H1 (cell line): ENCODE measurements around the gene LRRC41. TPM values are rescaled to one million over a fixed set of nuclear protein-coding genes. Genes with fewer than 3 reads are reported as not detected.

Experiments
- CTCF ChIA-PET: fragments of 300-600 bp; sonication (Branson Sonifier 250); formaldehyde crosslinking; loops from one replicate; lab custom pipeline; 2021; ENCODE audit not compliant: partially characterized antibody; lab: Charles Lee
- POLR2A ChIA-PET: fragments of 300-600 bp; sonication (Branson Sonifier 250); formaldehyde crosslinking; loops from one replicate; lab custom pipeline; 2021; ENCODE audit warnings: inconsistent platforms; ENCODE audit not compliant: partially characterized antibody; lab: Charles Lee
- DNase-seq, 2 experiments: peaks; one replicate each; pipeline versions ENCODE4 v3.0.0 to v3.0.0-alpha.2; 2010 to 2022; ENCODE audit warnings: low spot score in 2 of 2, low read depth in 1 of 2, mixed read lengths in 1 of 2
- FAIRE-seq: peaks from 2 replicates; lab custom pipeline; 2011; peaks lifted over from hg19 to GRCh38; lab: Jason Lieb, UNC
- H2AFZ ChIP-seq: 2 replicates; pipeline ENCODE4 v1.8.1; 2012; ENCODE audit warnings: low read length, inconsistent platforms
- H2AK5ac ChIP-seq: 2 replicates; pipeline ENCODE4 v1.6.1; 2013; ENCODE audit warnings: low read depth, low read length
- H2BK120ac ChIP-seq: replicated peaks from 2 replicates; pipeline ENCODE3; 2013; ENCODE audit warnings: low read depth, low read length, inconsistent platforms
- H2BK12ac ChIP-seq: 2 replicates; pipeline ENCODE4 v1.6.1; 2013; ENCODE audit warnings: low read depth, low read length
- H2BK15ac ChIP-seq: 2 replicates; pipeline ENCODE4 v1.6.1; 2013; ENCODE audit warnings: low read length
- H2BK20ac ChIP-seq: 2 replicates; pipeline ENCODE4 v1.6.1; 2013; ENCODE audit warnings: low read length
- H2BK5ac ChIP-seq: 2 replicates; pipeline ENCODE4 v1.6.1; 2013; ENCODE audit warnings: low read depth, low read length
- H3K14ac ChIP-seq: 2 replicates; pipeline ENCODE4 v1.6.1; 2013; ENCODE audit warnings: inconsistent platforms; ENCODE audit not compliant: insufficient read length
- H3K18ac ChIP-seq: 2 replicates; pipeline ENCODE4 v1.6.1; 2013; ENCODE audit warnings: low read length; ENCODE audit errors: extremely low read depth
- H3K23ac ChIP-seq: 2 replicates; pipeline ENCODE4 v1.6.1; 2013; ENCODE audit warnings: inconsistent platforms; ENCODE audit not compliant: insufficient read length
- H3K23me2 ChIP-seq: 2 replicates; pipeline ENCODE4 v1.6.1; 2013; ENCODE audit warnings: low read depth, low read length
- H3K27ac ChIP-seq: 2 replicates; pipeline ENCODE4 v1.6.1; 2011; ENCODE audit warnings: low read depth, low read length, inconsistent platforms
- H3K27me3 ChIP-seq, 4 experiments: replicated peaks in 1 of 4; 1 replicate in 1 of 4; 2 replicates in 3 of 4; pipeline versions ENCODE4 v1.6.1 to v1.8.1; 2011 to 2013; ENCODE audit warnings: low read length in 3 of 4, mild to moderate bottlenecking in 3 of 4, inconsistent platforms in 2 of 4, mixed read lengths in 2 of 4, moderate library complexity in 1 of 4; ENCODE audit not compliant: control insufficient read depth in 3 of 4, insufficient read depth in 3 of 4; ENCODE audit errors: extremely low read depth in 1 of 4
- H3K36me3 ChIP-seq, 4 experiments: 2 replicates each; pipeline versions ENCODE4 v1.6.1 to v1.8.1; 2011 to 2013; ENCODE audit warnings: mild to moderate bottlenecking in 4 of 4, low read length in 3 of 4, moderate library complexity in 2 of 4, control low read depth in 1 of 4, inconsistent platforms in 1 of 4; ENCODE audit not compliant: insufficient read depth in 4 of 4, control insufficient read depth in 2 of 4
- H3K4ac ChIP-seq: replicated peaks from 2 replicates; pipeline ENCODE3; 2013; ENCODE audit warnings: low read length, low read depth, mixed read lengths, inconsistent platforms; ENCODE audit not compliant: insufficient read length
- H3K4me1 ChIP-seq, 4 experiments: replicated peaks in 1 of 4; 1 replicate in 1 of 4; 2 replicates in 3 of 4; pipeline versions ENCODE4 v1.6.1 to v1.8.1; 2011 to 2013; ENCODE audit warnings: low read length in 3 of 4, inconsistent platforms in 2 of 4, mixed read lengths in 1 of 4; ENCODE audit not compliant: insufficient read depth in 4 of 4, control insufficient read depth in 3 of 4
- H3K4me2 ChIP-seq, 2 experiments: 2 replicates each; pipeline versions ENCODE4 v1.6.1 to v1.8.1; 2011 to 2013; ENCODE audit warnings: low read depth in 2 of 2, low read length in 2 of 2, control low read depth in 1 of 2, inconsistent platforms in 1 of 2, mild to moderate bottlenecking in 1 of 2; ENCODE audit not compliant: insufficient read depth in 1 of 2
- H3K4me3 ChIP-seq, 4 experiments: fragments of 200-600, 300-600 bp in 1 of 4; sonication (generic), shearing (Covaris generic), sonication (Bioruptor Twin) in 1 of 4; 2 replicates each; pipeline versions ENCODE4 v1.5.1 to v1.8.1; 2011 to 2016; ENCODE audit warnings: low read length in 4 of 4, low read depth in 3 of 4, control low read depth in 2 of 4, inconsistent platforms in 2 of 4, mild to moderate bottlenecking in 2 of 4, mixed read lengths in 1 of 4, moderate library complexity in 1 of 4; ENCODE audit not compliant: insufficient read depth in 2 of 4; ENCODE audit errors: extremely low read depth in 1 of 4
- H3K56ac ChIP-seq: replicated peaks from 2 replicates; pipeline ENCODE3; 2013; ENCODE audit warnings: low read depth, mild to moderate bottlenecking, mixed read lengths, low read length, inconsistent platforms; ENCODE audit not compliant: insufficient read length
- H3K79me1 ChIP-seq: 2 replicates; pipeline ENCODE4 v1.6.1; 2013; ENCODE audit warnings: low read depth, low read length, control low read depth
- H3K79me2 ChIP-seq, 2 experiments: 2 replicates each; pipeline versions ENCODE4 v1.6.1 to v1.8.1; 2012 to 2013; ENCODE audit warnings: low read length in 2 of 2, mild to moderate bottlenecking in 2 of 2, inconsistent platforms in 1 of 2; ENCODE audit not compliant: insufficient read depth in 2 of 2, control insufficient read depth in 1 of 2
- H3K9ac ChIP-seq, 4 experiments: replicated peaks in 1 of 4; 1 replicate in 1 of 4; 2 replicates in 3 of 4; pipeline versions ENCODE4 v1.6.1 to v1.8.1; 2011 to 2013; ENCODE audit warnings: low read depth in 3 of 4, low read length in 3 of 4, control low read depth in 2 of 4, mild to moderate bottlenecking in 2 of 4, moderate library complexity in 2 of 4, inconsistent platforms in 1 of 4; ENCODE audit errors: extremely low read depth in 1 of 4
- H3K9me3 ChIP-seq, 2 experiments: 2 replicates each; pipeline versions ENCODE4 v1.6.1 to v1.8.1; 2012 to 2013; ENCODE audit warnings: mild to moderate bottlenecking in 2 of 2, moderate library complexity in 2 of 2, control low read depth in 1 of 2, inconsistent platforms in 1 of 2, low read depth in 1 of 2, low read length in 1 of 2, mixed read lengths in 1 of 2; ENCODE audit not compliant: insufficient read depth in 2 of 2
- H4K20me1 ChIP-seq, 2 experiments: replicated peaks in 1 of 2; 2 replicates each; pipeline versions ENCODE3 to v1.8.1; 2011 to 2013; ENCODE audit warnings: inconsistent platforms in 2 of 2, low read length in 2 of 2, mild to moderate bottlenecking in 1 of 2; ENCODE audit not compliant: insufficient read depth in 2 of 2, control insufficient read depth in 1 of 2
- H4K5ac ChIP-seq: 2 replicates; pipeline ENCODE4 v1.6.1; 2013; ENCODE audit warnings: low read length, low read depth, mixed read lengths, inconsistent platforms; ENCODE audit not compliant: insufficient read length
- H4K8ac ChIP-seq: 2 replicates; pipeline ENCODE4 v1.8.0; 2013; ENCODE audit warnings: mild to moderate bottlenecking, moderate library complexity, low read length, inconsistent platforms; ENCODE audit not compliant: insufficient read depth; ENCODE audit errors: extremely low read depth
- H4K91ac ChIP-seq: replicated peaks from 2 replicates; pipeline ENCODE3; 2013; ENCODE audit warnings: low read length, mixed read lengths, inconsistent platforms; ENCODE audit not compliant: insufficient read length
- ATF3 ChIP-seq: IDR thresholded peaks from 2 replicates; pipeline ENCODE4 v1.6.1; 2011; ENCODE audit warnings: low read depth, mild to moderate bottlenecking, low read length; ENCODE audit not compliant: insufficient read depth
- BRCA1 ChIP-seq: IDR thresholded peaks from 2 replicates; pipeline ENCODE4 v1.6.1; 2012; ENCODE audit warnings: low read depth, low read length, improper control_type of control experiment
- FOSL1 ChIP-seq: IDR thresholded peaks from 2 replicates; pipeline ENCODE4 v1.6.1; 2011; ENCODE audit warnings: mild to moderate bottlenecking, low read depth, low read length, moderate library complexity; ENCODE audit not compliant: insufficient read depth
- GTF2F1 ChIP-seq: IDR thresholded peaks from 2 replicates; pipeline ENCODE4 v1.6.1; 2012; ENCODE audit warnings: low read depth, low read length, improper control_type of control experiment, borderline replicate concordance
- MAFK ChIP-seq: IDR thresholded peaks from 2 replicates; pipeline ENCODE4 v1.6.1; 2012; ENCODE audit warnings: low read depth, mild to moderate bottlenecking, improper control_type of control experiment, low read length
- POLR2A ChIP-seq, 2 experiments: IDR thresholded peaks; 1 replicate in 1 of 2; 2 replicates in 1 of 2; pipeline ENCODE4 v1.6.1; 2011; ENCODE audit warnings: low read depth in 2 of 2, low read length in 2 of 2, mild to moderate bottlenecking in 2 of 2; ENCODE audit errors: control extremely low read depth in 1 of 2
- RAD21 ChIP-seq, 2 experiments: IDR thresholded peaks in 1 of 2; conservative IDR thresholded peaks in 1 of 2; 2 replicates each; pipeline ENCODE4 v1.6.1; 2011; ENCODE audit warnings: low read depth in 2 of 2, low read length in 2 of 2, improper control_type of control experiment in 1 of 2, inconsistent platforms in 1 of 2, mild to moderate bottlenecking in 1 of 2, moderate library complexity in 1 of 2
- TCF12 ChIP-seq: IDR thresholded peaks from 2 replicates; pipeline ENCODE4 v1.6.1; 2011; ENCODE audit warnings: low read depth, mild to moderate bottlenecking, low read length
- WGBS, 2 experiments: shearing (Covaris generic) in 1 of 2; methylation state at CpG; one replicate each; pipeline versions ENCODE4 v1.1.6 to v1.1.7; 2013 to 2015; ENCODE audit warnings: low lambda C conversion rate in 2 of 2, mixed read lengths in 2 of 2, inconsistent platforms in 1 of 2, low coverage in 1 of 2, missing lambda C conversion rate in 1 of 2; ENCODE audit not compliant: insufficient replicate concordance in 2 of 2, insufficient coverage in 1 of 2, insufficient read length in 1 of 2; ENCODE audit errors: extremely low coverage in 1 of 2, missing lambda C conversion rate in 1 of 2; 5-methylcytosine and 5-hydroxymethylcytosine counted together
- polyA plus RNA-seq, 7 experiments: library from polyadenylated mRNA; depleted of rRNA in 3 of 7; stranded (reverse) in 5 of 7; unstranded in 2 of 7; fragments of >200 nt in 5 of 7; fragments of 200-250 nt in 2 of 7; gene quantifications; 1 replicate in 5 of 7; 2 replicates in 1 of 7; 4 replicates in 1 of 7; pipeline versions ENCODE4 v1.2.1 to v1.2.3, GENCODE V29; 2011 to 2013; ENCODE audit warnings: missing spikeins in 2 of 7, mixed read lengths in 2 of 7
- total RNA-seq: library from RNA; stranded (reverse); fragmentation: NEBNext Ultra II Directional; extraction: Animal tissue kit (Norgen Biotek cat#: 25700); gene quantifications from 2 replicates; pipeline ENCODE4 v1.2.1, GENCODE V29; 2021
- TF ChIP-seq, protein P1 (sequence below): IDR thresholded peaks from 2 replicates; pipeline ENCODE4 v1.6.1; 2012; ENCODE audit warnings: inconsistent platforms

The LRRC41 gene
- total and polyA plus RNA-seq, 2 of the 8 experiments (the other 6 are each of a cell fraction or from before 2014, with no cell fraction given): 36.8 to 51.2 TPM

DNA sequence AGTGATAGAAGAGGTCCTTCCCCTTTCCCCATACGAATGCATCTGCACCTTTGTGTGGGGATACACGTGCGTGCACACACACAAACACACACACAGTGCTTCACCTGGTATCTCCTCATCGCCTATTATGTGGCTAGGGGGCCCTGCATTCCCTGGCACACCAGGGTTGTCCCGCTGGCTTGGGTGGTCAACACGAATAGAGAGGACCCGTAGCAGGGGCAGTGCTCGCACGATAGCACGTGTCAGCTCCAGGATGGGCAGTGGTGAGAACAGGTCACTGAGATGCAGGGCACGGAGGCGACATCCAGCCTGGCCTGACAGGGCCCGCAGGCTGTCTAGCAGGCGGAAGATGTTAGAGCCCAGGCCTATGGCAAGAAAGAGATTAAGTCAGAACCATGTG, 22.4 kb downstream of the LRRC41 start:
- Histone ChIP-seq H4K20me1 (peaks cover 0 to 4% of the 10 kb centered on the region in 2 experiments), H3K27me3 (no peaks in the 10 kb centered on the region), H4K5ac (no peak overlapping the region), H3K56ac (no peak overlapping the region), H3K9ac (no peak overlapping the region), H4K91ac (no peak overlapping the region), H2AK5ac (no peak overlapping the region), H2BK5ac (no peak overlapping the region), H3K4me1 (no peaks in the 10 kb centered on the region), H2AFZ (no peak overlapping the region), H2BK12ac (no peak overlapping the region), H3K4me3 (no peak overlapping the region), H2BK20ac (no peak overlapping the region), H3K36me3 (peaks cover 24 to 77% (median 45%) of the 10 kb centered on the region in 4 experiments), H3K4ac (no peak overlapping the region), H4K8ac (0 out of 2 replicates have a peak overlapping the region, but pooled peaks have one; percentile 53), H3K23me2 (no peaks in the 10 kb centered on the region), H3K4me2 (no peak overlapping the region), H2BK120ac (no peak overlapping the region), H2BK15ac (no peak overlapping the region), H3K79me1 (no peaks in the 10 kb centered on the region), H3K27ac (no peak overlapping the region), H3K14ac (no peak overlapping the region), H3K79me2 (no peaks in the 10 kb centered on the region), H3K23ac (no peak overlapping the region), H3K18ac (no peak overlapping the region), H3K9me3 (no peaks in the 10 kb centered on the region)
- DNase-seq (no peak), FAIRE-seq (no peak)
- TF ChIP-seq BRCA1 (no peak), RAD21 (IDR thresholded peaks at IDR 0.05 in 1 of 2, conservative IDR thresholded peaks at IDR 0.05 in 1 of 2; ENCODE audit: low read depth in 2 of 2, low read length in 2 of 2) (no peak), FOSL1 (no peak), ATF3 (no peak), POLR2A (IDR thresholded peaks at IDR 0.05; ENCODE audit: control extremely low read depth in 1 of 2, low read depth in 2 of 2, low read length in 2 of 2) (no peak), GTF2F1 (no peak), MAFK (no peak), TCF12 (no peak)
- TF ChIP-seq, protein P1, sequence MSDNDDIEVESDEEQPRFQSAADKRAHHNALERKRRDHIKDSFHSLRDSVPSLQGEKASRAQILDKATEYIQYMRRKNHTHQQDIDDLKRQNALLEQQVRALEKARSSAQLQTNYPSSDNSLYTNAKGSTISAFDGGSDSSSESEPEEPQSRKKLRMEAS: no peak
- CTCF ChIA-PET: interaction anchor here (0.5 to 0.9 kb wide), 2 partner anchors 9 to 287 kb away, joined by 3 read pairs; no protein-coding TSS in a partner anchor
- 95% methylated on average over 12 of the region's 14 CpGs; no CpG with 5 or more reads in 1 of the 2 experiments for WGBS, 2 experiments
- POLR2A ChIA-PET: interaction anchor here (1.3 to 33.1 kb wide), 6 partner anchors 5 to 67 kb away, joined by 3 to 689 read pairs (median 18); partner anchors contain the start of genes LRRC41 and UQCRH
